NCI-H2196 treated with DMSO at 0.1 percent for 48 hours (cell line): ENCODE data around the gene PRXL2B.
"Not testable (repeated sequence)": the region's sequence is repeated elsewhere in the genome, so short reads cannot be mapped to it uniquely, and the experiment has no call there.

Experiments
- DNase-seq: peaks from one replicate; lab custom pipeline; 2025; ENCODE audit not compliant: unreplicated experiment; lab: John Stamatoyannopoulos, UW

The PRXL2B gene

DNA sequence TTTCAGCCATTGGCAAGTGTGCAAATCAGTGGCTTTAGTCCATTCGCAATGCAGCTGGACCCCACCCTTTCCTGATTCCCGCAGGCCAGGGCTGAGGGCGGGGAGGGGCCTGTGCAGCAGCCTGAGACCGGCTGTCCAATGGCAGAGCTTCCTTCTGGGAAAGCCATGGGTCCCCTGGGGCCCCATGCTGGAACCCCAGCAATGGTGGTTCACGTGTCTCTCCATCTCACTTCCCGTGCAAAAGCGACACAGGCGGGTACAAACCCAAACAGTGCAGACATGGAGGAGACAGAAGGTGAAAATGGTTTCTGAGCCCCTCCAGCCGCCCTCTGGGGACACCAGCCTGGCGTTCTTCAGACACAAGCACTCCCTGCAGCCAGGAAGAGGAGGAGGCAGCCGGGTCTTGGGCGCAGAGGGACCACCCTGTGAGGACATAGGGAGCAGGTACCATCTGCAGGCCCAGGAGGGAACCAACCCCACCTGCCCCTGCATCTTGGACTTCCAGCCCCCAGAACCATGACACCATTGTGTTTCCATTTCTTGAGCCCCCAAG lies 36.2 kb upstream of the PRXL2B start:
- DNase-seq = not testable (repeated sequence)

DNA sequence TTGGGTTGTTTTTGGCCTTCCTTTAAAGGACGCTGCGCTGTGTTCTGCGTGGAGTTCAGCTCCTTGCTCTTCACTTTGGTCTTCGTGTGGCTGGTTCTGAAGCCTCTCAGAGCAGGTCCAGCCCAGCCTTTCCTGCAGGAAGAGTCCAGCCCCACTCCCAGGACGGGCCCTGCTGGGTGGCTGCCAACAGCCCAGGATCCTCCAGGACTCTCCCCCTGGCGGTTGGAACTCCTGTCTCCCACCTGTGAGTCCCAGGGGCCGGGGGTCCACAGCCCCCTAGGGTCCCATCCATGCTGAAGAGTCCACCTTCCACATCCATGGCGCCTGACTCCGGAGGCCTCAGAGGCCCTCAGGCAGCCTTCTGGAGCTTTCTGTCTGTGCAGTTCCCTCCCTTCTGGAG lies 35.0 kb upstream of the PRXL2B start:
- not testable (repeated sequence) for DNase-seq

DNA sequence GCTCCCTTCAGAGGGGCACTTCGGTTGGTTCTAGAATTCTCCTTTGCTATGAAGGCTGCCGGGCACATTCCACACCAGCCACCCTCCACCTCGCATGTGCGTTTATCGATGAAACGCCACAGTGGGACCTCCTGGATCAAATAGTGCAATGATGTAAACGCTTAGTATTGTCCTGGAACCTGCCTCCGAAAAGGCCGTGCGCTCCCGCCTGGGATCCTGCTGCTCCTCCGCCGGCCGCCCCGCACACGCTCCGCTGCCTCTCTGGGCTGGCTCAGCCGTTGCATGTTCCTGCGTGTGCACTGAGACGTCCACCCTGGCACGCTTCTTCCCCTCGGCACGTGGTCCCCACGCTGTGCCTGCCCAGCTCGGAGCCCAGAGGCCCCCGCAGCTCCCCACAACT lies 34.4 kb upstream of the PRXL2B start:
- no peak for DNase-seq

DNA sequence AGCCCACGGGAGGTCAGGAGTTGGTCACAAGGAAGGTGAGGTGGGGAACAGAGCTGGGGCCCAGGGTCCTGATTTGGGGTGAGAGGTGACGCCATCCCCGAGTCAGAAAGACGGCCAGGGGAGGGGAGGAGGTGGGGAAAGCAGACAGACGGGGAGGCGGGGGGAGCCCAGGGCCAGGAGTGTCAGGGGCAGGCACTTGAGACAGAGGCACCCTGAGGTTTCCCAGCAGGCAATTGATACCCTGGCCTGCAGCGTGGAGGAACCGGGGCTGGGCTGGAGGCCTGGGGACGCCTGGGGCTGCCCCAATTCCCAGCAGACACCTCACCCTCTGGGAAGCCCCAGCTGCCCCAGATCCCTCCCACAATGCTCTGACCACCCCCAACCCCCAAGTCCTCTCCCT lies 33.5 kb upstream of the PRXL2B start:
- DNase-seq = not testable (repeated sequence)

DNA sequence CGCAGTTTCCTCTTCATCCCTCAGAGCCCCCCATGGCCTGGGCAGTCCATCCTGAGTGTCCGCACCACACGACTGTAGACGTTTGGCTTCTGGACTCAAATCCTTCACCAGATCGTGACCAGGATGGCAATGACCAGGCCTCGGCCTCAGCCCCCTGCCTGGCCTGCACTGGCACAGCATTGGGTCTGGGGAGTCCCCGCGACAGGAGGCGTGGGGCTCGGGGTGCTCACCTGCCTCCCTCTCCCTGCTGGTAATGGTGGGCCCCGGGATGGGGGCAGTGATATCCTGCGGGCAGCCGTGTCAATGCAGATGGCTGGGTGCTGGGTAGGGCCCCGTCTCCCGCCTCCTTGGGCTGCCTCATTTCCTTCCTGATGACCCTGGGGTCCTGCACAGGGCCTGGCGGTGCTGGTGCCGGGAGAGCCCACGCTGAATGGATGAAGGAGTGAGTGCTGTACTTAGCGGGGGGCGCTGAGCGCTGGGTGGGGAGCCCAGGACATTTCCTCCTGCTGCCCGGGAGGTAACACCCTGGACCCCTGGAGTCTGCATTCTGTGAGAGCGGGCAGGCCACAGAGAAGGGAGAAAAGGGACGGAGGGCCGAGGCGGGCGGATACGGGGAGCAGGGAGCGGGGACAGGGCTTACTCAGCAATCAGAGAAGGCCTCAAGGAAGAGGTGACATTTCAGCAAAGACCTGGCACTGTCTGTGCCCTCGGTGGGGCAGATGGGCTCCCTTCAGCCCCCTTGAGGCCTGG lies 32.5 kb upstream of the PRXL2B start:
- DNase-seq = no peak

DNA sequence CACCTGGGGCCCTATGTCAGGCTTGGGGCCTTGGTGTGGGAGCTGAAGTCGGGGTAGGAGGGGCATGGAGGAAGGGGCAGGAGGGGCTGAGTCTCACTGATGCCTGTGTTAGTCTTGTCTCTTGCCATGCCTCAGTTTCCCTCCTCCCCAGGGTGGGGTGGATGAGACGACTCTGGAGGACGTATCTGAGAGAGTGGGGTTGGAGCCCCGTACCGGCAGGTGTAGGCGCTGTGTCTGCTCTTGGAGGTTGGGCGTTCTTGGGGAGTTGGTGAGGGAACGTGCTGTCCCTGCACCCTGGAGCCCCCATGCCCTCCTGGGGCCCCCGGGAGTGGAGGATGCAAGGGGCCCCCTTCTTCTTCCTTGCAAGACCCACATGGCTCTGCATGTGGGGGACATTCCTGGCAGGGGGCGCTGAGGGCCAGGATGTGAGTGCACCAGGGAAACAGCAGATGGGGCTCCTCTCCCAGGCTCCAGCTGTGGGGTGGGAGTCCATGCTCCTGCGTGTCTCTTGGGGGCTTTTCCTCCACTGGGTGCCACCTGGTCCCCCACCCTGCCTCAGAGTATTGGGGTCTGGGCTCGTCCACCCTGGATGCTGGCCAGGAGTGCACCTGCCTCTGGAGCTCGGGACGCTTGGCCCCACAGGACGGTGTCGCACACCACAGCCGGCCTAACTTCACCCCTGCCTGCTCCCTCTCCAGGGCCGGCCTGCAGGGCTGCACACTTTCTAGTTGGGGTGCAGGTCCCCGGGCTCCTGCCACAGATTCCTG lies 31.8 kb upstream of the PRXL2B start:
- no peak for DNase-seq

DNA sequence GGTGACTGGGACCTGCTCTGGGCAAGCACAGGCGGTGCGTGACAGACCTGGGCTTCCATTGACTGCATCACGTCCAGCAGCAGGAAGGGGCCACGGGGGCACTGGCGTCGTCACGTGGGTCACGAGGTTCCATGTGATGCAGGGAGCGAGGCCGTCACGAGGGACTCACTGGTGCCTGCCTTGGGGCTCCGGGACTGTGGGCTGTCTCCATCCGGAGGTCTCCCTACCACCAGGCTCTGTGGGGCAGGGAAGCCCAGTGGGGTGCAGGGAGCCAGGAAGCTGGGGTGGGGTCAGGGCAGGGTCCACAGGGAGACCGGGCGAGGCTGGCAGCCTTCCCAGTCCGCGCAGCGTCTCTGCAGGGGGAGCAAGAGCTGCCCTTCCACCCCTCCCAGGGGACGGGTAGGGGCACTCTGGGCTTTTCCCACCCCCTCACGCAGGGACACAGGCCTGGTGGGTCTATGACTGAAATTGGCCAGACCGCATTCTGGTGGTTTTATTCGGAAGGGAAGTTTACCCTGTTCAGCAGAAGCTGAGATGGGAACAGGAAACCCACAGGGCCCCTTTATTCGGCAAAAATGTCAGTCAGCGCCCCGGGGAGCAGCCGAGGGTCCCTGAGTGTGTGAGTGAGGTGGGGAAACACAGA lies 30.8 kb upstream of the PRXL2B start:
- DNase-seq = peak; percentile 31

DNA sequence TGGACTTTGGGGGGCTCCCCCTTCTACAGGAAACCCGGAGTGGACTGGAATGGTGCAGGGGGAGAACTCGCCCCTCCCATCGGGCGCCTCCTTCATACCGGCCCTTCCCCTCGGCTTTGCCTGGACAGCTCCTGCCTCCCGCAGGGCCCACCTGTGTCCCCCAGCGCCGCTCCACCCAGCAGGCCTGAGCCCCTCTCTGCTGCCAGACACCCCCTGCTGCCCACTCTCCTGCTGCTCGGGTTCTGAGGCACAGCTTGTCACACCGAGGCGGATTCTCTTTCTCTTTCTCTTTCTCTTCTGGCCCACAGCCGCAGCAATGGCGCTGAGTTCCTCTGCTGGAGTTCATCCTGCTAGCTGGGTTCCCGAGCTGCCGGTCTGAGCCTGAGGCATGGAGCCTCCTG lies 30.3 kb upstream of the PRXL2B start, which contains the start of gene TNFRSF14:
TSS of gene TNFRSF14 (plus strand) at position 95 of the 401 bp plus-strand sequence. CDS start at position 389, 294 bp downstream.
- no peak for DNase-seq

DNA sequence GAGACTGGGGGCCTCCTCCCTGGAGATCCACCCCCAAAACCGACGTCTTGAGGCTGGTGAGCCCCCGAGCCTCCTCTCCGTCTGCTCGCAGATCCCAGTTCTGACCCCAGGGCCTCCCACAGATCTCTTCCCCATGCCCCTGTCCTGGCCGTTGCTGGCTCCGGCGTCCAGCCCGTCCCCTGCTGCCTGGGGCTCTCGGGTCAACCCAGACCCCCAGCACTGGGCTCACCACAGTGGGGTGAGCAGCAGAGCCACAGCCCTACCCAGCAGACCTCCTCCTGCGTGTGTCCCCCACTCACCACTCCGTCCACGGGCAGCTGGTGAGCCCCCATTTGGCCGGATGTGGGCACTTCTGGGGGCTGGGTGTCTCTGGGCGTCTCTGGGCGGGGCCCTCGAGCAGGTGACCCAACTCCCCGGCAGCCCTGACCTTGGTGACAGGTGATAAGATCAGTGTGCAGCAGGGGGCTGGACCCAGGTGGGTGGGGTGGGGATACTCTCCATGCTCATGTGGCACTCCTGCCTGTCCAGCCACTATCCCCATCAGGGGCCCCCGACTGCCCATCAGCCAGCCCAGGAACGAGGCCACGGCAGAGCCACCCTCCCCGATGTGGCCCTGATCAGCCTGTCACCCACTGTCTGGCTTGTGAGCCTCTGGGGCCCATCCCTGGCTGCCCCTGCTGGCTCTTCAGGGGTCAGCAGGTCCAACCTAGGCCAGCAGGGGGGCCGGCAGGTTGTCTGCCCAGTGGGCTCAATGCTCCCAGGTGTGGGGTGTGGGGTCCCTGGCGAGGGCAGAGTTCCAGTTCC lies 29.7 kb upstream of the PRXL2B start:
- DNase-seq = no peak

DNA sequence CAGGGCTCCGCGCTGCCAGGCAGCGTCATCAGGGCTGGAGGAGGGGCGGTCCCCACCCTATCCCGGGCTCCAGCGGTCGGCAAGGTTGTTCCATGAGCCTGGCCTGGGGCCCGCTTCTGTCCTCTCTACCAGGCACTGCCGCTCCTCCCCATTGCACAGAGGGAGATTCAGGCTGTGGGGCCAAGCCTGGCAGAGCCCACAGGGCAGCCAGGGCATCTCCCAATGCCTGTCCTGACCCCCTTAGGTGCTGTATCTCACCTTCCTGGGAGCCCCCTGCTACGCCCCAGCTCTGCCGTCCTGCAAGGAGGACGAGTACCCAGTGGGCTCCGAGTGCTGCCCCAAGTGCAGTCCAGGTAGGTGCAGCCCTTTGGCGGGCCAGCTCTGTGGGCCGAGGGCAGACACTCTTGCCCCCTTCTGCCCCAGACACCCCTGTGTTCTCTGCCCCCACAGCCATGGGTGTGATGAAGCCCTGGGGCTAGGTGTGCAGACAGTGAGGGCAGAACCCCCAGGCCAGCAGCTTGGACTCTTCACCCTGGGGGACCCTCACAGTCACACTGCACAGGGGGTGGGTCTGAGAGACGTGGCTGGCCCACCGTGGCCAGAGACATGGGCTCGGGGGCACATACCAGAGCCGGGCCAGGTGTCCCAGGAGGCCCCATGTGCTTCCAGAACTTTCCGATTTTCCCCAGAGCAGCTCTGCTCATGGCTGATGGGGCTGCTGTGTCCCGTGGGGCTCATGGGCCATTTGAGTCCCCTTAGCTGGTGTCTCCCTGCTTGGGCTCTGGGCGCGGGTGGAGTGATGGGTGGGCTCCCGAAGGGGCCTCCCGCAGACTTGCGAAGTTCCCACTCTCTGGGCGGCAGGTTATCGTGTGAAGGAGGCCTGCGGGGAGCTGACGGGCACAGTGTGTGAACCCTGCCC lies 28.8 kb upstream of the PRXL2B start:
- no peak for DNase-seq

DNA sequence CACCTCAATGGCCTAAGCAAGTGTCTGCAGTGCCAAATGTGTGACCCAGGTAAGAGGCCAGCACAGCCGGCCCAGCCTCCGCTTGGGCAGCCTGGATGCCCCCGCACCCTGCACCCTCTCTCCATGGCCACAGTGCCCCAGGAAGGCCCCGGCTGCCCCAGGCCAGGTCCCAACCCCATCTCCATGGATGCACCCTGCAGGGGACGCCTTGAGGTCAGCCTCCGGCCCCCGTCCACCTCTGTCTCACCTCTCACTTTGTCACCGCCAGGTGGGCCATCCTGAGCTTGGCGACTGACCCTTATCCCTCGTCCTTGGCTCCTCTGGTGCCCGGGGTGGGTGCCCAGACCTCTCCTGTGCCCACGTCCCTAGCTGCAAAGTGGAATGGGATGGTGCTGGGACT lies 28.2 kb upstream of the PRXL2B start:
- DNase-seq = no peak

DNA sequence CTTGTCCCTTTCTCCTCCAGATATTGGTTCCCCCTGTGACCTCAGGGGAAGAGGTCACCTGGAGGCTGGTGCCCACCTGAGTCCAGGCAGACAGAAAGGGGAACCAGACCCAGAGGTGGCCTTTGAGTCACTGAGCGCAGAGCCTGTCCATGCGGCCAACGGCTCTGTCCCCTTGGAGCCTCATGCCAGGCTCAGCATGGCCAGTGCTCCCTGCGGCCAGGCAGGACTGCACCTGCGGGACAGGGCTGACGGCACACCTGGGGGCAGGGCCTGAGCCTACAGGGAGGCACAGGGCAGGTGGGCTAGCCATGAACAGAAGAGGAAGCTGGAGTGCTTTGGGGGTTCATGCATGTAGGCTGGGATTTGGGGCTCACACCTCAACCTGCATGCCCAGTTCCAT lies 27.7 kb upstream of the PRXL2B start:
- DNase-seq = no peak

DNA sequence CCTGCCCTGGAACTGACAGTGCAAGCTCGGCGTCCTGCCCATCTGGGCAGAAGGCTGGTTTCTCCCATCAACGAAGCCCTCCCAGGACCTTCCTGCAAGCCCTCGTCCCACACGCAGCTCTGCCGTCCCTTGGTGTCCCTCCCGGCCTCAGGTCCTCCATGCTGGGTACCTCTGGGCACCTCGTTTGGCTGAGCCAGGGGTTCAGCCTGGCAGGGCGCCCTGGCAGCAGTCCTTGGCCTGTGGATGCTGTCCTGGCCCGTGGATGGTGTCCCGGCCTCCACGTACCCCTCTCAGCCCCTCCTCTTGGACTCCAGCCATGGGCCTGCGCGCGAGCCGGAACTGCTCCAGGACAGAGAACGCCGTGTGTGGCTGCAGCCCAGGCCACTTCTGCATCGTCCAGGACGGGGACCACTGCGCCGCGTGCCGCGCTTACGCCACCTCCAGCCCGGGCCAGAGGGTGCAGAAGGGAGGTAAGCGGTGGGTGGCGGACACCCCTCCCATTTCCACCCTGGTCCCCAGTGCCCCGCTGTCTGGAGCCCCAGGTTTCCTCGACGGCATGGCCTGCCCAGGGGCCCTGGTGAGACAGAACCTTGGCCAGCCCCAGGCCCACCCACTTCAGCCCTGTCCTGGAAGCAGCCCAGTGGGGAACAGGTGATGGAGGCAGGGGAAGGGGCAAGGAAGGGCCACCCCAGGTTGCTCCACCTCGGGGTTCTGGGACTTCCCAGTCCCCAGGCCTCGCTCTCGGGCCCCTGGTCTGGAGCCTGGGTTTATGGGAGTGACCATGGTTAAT lies 26.9 kb upstream of the PRXL2B start:
- DNase-seq = no peak

DNA sequence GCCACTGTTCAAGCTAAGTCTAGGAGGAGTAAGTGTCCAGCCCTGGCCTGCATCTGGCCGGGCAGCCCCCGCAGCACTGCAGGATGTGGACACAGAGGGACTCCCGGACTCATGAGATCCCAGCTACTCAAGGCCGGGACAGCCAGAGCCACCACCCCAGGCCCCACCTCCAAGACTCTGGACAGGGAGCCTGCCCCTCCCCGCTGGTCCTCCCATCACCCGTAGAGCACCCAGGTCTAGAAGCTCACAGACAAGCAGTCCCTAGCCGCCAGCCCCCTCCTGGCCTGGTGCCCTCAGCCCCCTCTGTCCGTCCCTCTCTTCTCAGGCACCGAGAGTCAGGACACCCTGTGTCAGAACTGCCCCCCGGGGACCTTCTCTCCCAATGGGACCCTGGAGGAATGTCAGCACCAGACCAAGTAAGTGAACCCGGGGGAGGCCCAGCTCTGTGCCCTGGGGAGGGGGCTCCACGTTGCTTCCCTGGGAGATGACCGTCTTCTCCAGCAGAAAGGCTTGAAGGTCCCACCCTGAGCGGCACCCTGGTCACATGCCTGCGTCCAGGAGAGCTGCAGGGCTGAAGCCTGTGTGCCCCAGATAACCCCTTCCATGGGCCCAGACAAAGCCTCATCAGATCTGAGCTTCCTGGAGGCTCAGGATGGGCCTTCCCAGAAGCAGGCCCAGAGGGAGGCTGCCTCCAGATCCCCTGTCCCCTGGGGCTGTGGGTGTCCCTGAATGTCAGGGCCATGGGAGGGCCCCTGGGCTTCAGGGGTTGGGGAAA lies 26.1 kb upstream of the PRXL2B start:
- no peak for DNase-seq

DNA sequence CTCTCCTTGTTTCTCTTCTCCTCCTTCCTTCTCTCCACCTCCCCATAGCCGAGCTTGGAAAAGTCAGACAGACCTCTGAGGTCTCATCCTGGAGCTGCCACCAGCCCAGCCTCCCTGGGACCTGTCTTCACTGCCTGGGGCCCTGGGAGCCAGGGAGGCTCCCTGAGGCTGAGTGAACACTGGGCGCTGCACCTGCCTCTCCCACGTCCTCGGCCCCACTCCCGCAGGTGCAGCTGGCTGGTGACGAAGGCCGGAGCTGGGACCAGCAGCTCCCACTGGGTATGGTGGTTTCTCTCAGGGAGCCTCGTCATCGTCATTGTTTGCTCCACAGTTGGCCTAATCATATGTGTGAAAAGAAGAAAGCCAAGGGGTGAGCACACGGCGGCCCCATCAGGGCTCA lies 25.1 kb upstream of the PRXL2B start:
- DNase-seq = no peak

DNA sequence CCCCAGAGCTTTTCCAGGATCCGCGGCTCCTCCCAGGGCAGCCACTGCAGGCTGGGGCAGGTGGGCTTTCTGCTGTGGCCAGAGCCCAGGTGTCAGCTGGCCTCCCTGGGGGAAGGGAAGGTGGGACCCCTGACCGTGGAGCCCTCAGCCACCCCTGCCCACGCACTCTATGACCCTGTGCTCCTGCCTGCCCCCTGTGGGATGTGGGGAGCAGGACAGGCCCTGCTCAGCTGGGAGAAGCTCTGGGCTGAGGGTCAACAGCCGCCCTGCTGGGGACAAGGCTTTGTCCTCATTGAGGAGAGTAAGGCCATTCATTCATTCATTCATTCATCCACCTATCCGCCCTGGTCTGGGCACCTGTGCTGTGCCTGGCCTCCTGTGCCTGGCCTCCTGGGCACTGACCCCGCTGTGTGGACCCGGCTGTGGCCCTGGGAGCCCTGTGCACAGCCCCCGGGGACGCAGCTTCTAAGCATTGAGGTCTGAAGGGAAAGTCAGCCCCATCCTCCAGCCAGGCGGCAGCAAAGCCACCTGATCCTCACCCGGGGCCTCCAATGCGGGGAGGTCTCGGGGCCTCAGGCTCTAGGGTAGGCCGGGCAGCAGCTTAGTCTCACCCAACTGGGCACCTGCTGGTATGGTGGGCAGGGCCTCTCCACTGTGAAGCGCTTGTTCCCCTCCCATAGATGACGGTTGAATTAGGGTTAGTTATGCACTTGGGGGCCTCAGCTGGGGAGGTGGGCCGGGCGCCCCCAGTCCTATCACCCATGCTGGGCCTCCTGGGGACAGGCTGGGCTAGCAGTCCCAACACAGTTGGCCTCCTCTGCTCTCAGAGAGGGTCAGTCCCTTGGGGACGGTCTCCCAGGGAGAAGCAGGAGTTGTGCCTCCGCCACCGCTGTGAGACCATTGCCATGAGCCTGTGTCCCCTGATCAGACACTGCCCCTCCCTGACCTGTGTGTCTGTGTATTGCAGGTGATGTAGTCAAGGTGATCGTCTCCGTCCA lies 24.4 kb upstream of the PRXL2B start:
- no peak for DNase-seq

DNA sequence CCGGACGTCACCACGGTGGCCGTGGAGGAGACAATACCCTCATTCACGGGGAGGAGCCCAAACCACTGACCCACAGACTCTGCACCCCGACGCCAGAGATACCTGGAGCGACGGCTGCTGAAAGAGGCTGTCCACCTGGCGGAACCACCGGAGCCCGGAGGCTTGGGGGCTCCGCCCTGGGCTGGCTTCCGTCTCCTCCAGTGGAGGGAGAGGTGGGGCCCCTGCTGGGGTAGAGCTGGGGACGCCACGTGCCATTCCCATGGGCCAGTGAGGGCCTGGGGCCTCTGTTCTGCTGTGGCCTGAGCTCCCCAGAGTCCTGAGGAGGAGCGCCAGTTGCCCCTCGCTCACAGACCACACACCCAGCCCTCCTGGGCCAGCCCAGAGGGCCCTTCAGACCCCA lies 23.4 kb upstream of the PRXL2B start:
- DNase-seq = no peak
